ENCODE data around the gene OTOGL.
A peak's percentile ranks its signal among the peaks of the same experiment; 100 is the strongest.

The OTOGL gene

GRCh38 chr12:80401191-80401590, 301.9 kb downstream of the OTOGL start:
- no peak for DNase-seq (ENCODE audit: low spot score)
- Histone ChIP-seq H3K9me3 (ENCODE audit: severe bottlenecking) (no peaks in the 10 kb centered on the region), H3K27me3 (ENCODE audit: insufficient read depth, poor library complexity, severe bottlenecking) (peaks cover 15% of the 10 kb centered on the region), H3K27ac (ENCODE audit: poor library complexity, severe bottlenecking) (no peak overlapping the region), H3K4me3 (ENCODE audit: severe bottlenecking) (no peak overlapping the region), H3K4me1 (ENCODE audit: insufficient read depth, poor library complexity, severe bottlenecking) (no peaks in the 10 kb centered on the region), H3K36me3 (ENCODE audit: low read depth) (no peaks in the 10 kb centered on the region)
- TF ChIP-seq CTCF (IDR thresholded peaks at IDR 0.05; ENCODE audit: poor library complexity, severe bottlenecking): no peak
- no peak for ATAC-seq (ENCODE audit: low read depth)

GRCh38 chr12:80404629-80405028, 305.3 kb downstream of the OTOGL start:
- DNase-seq (ENCODE audit: low spot score): no peak
- H3K9me3 ChIP-seq (ENCODE audit: severe bottlenecking): no peaks in the 10 kb centered on the region
- no peak for ATAC-seq (ENCODE audit: low read depth)
- no peaks in the 10 kb centered on the region for H3K4me1 ChIP-seq (ENCODE audit: insufficient read depth, poor library complexity, severe bottlenecking)
- peaks cover 15% of the 10 kb centered on the region for H3K27me3 ChIP-seq (ENCODE audit: insufficient read depth, poor library complexity, severe bottlenecking)
- H3K4me3 ChIP-seq (ENCODE audit: severe bottlenecking): no peak overlapping the region
- TF ChIP-seq CTCF (IDR thresholded peaks at IDR 0.05; ENCODE audit: poor library complexity, severe bottlenecking): no peak
- H3K36me3 ChIP-seq (ENCODE audit: low read depth): no peaks in the 10 kb centered on the region
- no peak overlapping the region for H3K27ac ChIP-seq (ENCODE audit: poor library complexity, severe bottlenecking)

GRCh38 chr12:80406253-80406652, 306.9 kb downstream of the OTOGL start:
- TF ChIP-seq CTCF (IDR thresholded peaks at IDR 0.05; ENCODE audit: poor library complexity, severe bottlenecking): no peak
- H3K36me3 ChIP-seq (ENCODE audit: low read depth): no peaks in the 10 kb centered on the region
- peaks cover 10% of the 10 kb centered on the region for H3K27me3 ChIP-seq (ENCODE audit: insufficient read depth, poor library complexity, severe bottlenecking)
- no peak overlapping the region for H3K4me3 ChIP-seq (ENCODE audit: severe bottlenecking)
- H3K27ac ChIP-seq (ENCODE audit: poor library complexity, severe bottlenecking): no peak overlapping the region
- DNase-seq (ENCODE audit: low spot score) (no peak), ATAC-seq (ENCODE audit: low read depth) (no peak)
- no peaks in the 10 kb centered on the region for H3K4me1 ChIP-seq (ENCODE audit: insufficient read depth, poor library complexity, severe bottlenecking)
- H3K9me3 ChIP-seq (ENCODE audit: severe bottlenecking): no peaks in the 10 kb centered on the region

- TF ChIP-seq CTCF (IDR thresholded peaks at IDR 0.05; ENCODE audit: poor library complexity, severe bottlenecking): no peak
- no peak overlapping the region for H3K4me3 ChIP-seq (ENCODE audit: severe bottlenecking)
- H3K27ac ChIP-seq (ENCODE audit: poor library complexity, severe bottlenecking): no peak overlapping the region
- H3K4me1 ChIP-seq (ENCODE audit: insufficient read depth, poor library complexity, severe bottlenecking): no peaks in the 10 kb centered on the region
- ATAC-seq (ENCODE audit: low read depth): no peak
- no peak for DNase-seq (ENCODE audit: low spot score)
- H3K36me3 ChIP-seq (ENCODE audit: low read depth): no peaks in the 10 kb centered on the region
- no peaks in the 10 kb centered on the region for H3K9me3 ChIP-seq (ENCODE audit: severe bottlenecking)
- no peaks in the 10 kb centered on the region for H3K27me3 ChIP-seq (ENCODE audit: insufficient read depth, poor library complexity, severe bottlenecking)
These were observed 312.4 kb downstream of the OTOGL start for GRCh38 chr12:80411787-80412186.

GRCh38 chr12:80412343-80412953, 313.1 kb downstream of the OTOGL start:
- Histone ChIP-seq H3K36me3 (ENCODE audit: low read depth) (no peaks in the 10 kb centered on the region), H3K27ac (ENCODE audit: poor library complexity, severe bottlenecking) (no peak overlapping the region), H3K4me3 (ENCODE audit: severe bottlenecking) (no peak overlapping the region), H3K27me3 (ENCODE audit: insufficient read depth, poor library complexity, severe bottlenecking) (no peaks in the 10 kb centered on the region), H3K9me3 (ENCODE audit: severe bottlenecking) (no peaks in the 10 kb centered on the region), H3K4me1 (ENCODE audit: insufficient read depth, poor library complexity, severe bottlenecking) (no peaks in the 10 kb centered on the region)
- DNase-seq (ENCODE audit: low spot score) (no peak), ATAC-seq (ENCODE audit: low read depth) (peak; percentile 65; the same call in 1 of the 3 replicates)
- peak; percentile 91 for TF ChIP-seq CTCF (IDR thresholded peaks at IDR 0.05; ENCODE audit: poor library complexity, severe bottlenecking)

All from RWPE2 (cell line).